HG02870 (cell line): ENCODE data around the gene LMTK2.
A peak's percentile ranks its signal among the peaks of the same experiment; 100 is the strongest.

Source experiments
- ATAC-seq: cut with Tn5 transposase; IDR thresholded peaks from one replicate; pipeline ENCODE4 v1.9.1; 2021; ENCODE audit warnings: mild to moderate bottlenecking, moderate library complexity; ENCODE audit not compliant: unreplicated experiment

Gene LMTK2

DNA sequence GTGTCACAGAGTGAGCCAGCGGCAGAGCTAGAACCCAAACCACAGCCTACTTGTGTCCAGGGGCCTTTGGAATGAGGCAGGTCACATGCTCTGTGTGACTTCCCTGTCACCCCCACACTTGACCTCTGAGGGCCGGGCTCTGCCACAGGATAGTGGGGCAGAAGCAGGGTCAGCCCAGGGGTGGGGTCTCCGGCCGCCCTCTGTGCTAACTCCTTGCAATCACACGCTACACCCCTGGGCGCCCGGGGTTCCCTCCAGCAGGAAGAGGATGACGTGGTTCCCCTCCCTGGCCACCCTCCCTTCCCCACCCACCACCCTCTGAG is 125.6 kb downstream of the LMTK2 start:
- no peak for ATAC-seq

GRCh38 chr7:98232799-98233198 is 126.1 kb downstream of the LMTK2 start:
- no peak for ATAC-seq

DNA sequence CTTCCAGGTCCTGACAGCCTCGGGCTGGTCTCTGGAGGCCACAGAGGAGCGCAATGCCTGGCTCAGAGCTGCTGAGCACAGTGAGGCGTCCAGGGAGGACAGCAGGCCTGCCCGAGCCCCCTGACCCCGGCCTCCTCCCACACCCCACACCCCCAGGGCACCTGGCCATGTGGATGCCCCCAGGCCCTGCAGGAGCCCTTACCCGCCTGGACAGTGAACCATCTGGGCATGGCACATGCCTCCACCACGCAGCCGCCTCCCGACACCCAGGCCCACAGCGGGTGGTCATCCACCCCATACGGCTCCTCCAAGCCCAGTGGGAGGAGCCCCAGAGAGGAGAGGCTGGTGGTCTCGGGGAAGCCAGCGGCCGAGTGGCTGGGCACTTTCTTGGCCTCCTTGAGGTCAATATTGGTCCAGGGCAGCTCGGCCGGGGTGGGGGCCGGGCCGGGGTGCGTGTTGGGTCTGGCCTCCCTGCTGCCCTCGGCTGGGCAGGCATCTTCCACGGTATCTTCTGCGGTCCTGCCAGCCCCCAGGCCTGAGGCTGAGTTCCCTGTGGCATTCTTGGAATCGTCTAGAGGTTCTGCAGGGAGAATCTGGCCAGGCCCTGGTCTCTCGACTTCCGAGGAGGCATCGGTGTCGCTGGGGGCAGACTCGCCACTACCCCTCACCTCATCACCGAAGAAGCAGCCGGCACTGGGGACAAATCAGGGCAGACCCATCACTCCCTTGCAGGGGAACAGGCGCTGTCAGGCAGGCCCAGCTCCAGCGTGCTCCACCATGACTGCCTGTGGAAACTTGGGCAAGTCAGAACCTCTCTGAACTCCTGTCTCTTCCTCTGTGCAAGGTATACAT is 126.8 kb downstream of the LMTK2 start:
- ATAC-seq = no peak

DNA sequence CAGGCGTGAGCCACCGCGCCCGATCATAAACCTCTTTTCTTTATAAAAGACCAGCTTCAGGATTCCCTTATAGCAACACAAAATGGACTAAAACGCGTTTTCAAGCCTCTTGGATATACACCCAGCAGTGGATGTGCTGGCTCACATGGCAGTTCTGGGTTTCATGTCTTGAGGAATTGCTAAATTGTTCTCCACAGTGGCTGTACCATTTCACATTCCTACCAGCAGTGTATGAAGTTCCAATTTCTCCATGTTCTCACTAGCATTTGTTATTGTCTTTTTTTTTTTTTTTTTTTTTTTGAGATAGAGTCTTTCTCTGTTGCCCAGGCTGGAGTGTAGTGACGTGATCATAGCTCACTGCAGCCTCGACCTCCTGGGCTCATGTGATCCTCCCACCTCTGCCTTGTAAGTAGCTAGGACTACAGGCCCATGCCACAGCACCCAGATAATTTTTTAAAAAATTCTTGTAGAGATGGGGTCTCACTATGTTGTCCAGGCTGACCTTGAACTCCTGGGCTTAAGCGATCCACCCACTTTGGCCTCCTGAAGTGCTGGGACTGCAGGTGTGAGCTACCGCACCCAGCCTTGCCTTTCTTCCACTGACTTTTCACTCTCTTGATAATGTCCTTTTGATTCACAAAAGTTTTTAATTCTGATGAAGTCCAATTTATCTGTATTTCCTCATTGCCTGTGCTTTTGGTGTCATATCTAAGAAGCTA is 127.9 kb downstream of the LMTK2 start:
- ATAC-seq = no peak

DNA sequence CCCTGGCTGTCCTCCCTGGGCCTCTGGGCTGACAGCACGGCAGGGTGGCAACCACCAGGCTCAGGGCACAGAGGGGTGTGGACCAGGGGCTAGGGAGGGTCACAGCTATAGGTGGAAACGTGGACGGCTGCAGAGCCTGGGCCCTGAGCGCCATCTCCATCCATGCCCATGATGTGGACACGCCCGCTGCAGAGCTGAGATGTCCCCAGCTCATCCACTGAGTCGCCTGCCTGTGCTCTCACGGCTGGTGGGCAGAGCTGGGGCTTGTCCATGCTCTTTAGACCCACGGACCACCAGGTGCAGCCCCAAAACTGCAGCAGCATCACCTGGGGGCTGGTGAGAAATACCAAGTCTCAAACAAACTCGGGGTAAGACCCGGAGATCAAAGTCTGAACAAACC is 129.2 kb downstream of the LMTK2 start:
- ATAC-seq = no peak

DNA sequence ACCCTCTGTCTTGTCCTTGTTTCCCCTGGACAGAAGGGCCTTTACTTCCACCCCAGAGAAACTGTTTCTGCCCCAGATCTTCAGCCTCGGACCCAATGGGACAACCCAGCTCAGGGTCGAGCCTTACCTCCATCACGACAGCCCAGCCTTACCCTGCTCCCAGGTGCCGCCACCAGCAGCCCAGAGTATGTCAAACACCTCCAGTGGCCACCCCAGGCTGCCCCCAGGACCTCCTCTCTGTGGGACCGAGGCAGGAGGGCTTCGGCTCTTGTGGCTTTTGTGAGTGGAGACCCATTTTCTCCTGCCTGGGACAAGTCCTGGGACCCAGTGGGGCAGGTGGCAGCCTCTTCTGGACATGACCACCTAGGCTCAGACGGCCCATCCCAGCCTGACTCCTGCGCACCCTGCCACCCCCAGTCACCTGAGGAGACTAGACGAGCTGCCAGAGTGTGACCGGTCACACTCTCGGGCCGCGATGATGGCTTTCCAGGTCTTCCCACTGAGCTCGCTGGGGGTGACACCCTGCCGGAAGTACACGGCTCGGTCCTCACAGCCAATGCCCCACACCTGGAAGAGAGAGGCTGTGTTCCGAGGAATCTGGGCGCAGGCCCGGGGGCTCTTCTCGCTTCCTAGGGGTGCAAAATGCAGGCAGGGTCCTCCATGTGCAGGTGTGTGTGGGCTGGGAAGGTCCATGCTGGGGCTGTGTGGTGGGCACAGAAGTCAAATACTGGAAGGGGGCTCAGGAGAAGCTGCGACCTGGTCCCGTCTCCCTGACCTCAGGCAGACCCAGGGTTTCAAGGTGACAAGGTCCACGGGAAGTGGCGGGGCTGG is 129.9 kb downstream of the LMTK2 start:
- ATAC-seq = no peak

GRCh38 chr7:98238076-98238475 is 131.4 kb downstream of the LMTK2 start:
- ATAC-seq = no peak

DNA sequence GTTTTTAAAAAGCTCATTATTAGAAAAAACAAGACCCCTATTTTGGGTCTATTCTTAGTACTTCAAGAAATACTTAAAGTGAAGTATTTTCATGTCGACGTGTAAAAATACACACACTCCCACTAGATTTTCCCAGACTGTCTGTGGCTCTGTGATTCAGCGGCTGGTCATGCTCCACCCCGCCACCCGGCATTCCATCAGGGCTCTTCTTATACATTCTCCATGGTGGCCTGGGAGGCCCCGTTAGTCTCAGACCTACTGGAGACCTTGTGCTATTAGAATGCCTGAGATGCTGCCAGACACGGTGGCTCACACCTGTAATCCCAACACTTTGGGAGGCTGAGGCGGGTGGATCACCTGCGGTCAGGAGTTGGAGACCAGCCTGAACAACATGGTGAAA is 132.3 kb downstream of the LMTK2 start:
- ATAC-seq = no peak

GRCh38 chr7:98240961-98241673 is 134.5 kb downstream of the LMTK2 start:
- no peak for ATAC-seq

- no peak for ATAC-seq
These were observed 135.1 kb downstream of the LMTK2 start for GRCh38 chr7:98241674-98242241.

- ATAC-seq = no peak
These were observed 135.7 kb downstream of the LMTK2 start for GRCh38 chr7:98242342-98242741.

- ATAC-seq = no peak
These were observed 136.3 kb downstream of the LMTK2 start for GRCh38 chr7:98242934-98243333.

GRCh38 chr7:98244871-98245270 is 138.2 kb downstream of the LMTK2 start:
- ATAC-seq = no peak

- no peak for ATAC-seq
These were observed 141.5 kb downstream of the LMTK2 start for GRCh38 chr7:98248156-98248555.

DNA sequence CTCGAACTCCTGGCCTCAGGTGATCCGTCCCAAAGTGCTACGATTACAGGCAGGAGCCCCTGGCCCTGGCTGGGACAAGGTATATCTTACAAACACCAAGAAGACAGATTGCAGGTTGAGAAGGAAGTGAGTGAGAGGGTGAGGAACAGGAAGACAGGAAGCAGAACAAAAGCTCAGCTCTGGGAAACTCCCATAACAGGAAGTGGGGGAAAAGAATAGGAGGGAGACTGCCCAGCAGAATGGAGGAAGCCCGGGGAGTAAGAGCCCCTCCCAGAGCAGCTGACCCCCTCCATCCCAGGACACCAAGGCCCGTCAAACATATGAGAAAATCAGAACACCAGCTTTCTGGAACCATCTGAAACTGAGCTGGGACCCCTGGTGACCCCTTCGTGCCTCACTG is 142.4 kb downstream of the LMTK2 start:
- ATAC-seq = no peak

DNA sequence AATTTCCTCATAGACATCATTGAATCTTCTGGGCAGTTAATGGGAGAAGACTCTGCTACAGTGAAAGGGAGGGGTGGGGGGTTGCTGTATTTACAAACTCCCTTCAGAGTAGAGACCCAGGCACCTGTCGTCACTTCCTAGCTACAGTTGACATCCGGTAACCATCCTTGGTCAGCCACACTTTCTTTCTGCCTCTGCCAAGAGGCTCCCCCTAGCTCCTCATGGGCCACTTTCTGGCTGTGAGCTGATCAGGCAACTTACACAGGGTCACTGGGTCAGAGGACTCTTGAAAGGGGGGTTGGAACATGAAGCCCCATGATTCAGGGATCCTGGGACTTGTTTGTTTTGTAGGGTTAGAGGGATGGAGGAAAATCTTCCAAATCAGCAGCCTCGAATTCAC is 144.1 kb downstream of the LMTK2 start:
- ATAC-seq = no peak

- peak; percentile 16 for ATAC-seq
These were observed 144.6 kb downstream of the LMTK2 start for GRCh38 chr7:98251231-98251600.

- ATAC-seq = peak; percentile 96
These were observed 145.2 kb downstream of the LMTK2 start, which contains the start of gene TECPR1 for GRCh38 chr7:98251601-98252424. TECPR1 (minus strand) TSS chr7:98252232; CDS start chr7:98246146, 6,086 bp downstream.

- peak; percentile 25 for ATAC-seq
These were observed 145.9 kb downstream of the LMTK2 start for GRCh38 chr7:98252425-98253054.
